IgD-negative memory B cell (primary cell): ENCODE measurements around the gene PHF21A. TPM values are rescaled to one million over a fixed set of nuclear protein-coding genes. Genes with fewer than 3 reads are reported as not detected.

ENCODE experiments used
- H3K27ac Mint-ChIP-seq, 3 donors: one replicate each; pipeline ENCODE4 v1.8.0; 2020 to 2022; ENCODE audit warnings: mild to moderate bottlenecking in 3 of 3, mixed read lengths in 3 of 3, moderate library complexity in 1 of 3
- H3K27me3 Mint-ChIP-seq: one replicate; pipeline ENCODE4 v1.8.0; 2021; ENCODE audit warnings: mixed read lengths
- H3K36me3 Mint-ChIP-seq: one replicate; pipeline ENCODE4 v1.8.0; 2020; ENCODE audit warnings: mild to moderate bottlenecking, mixed read lengths
- H3K4me1 Mint-ChIP-seq, 3 donors: one replicate each; pipeline ENCODE4 v1.8.0; 2020 to 2022; ENCODE audit warnings: mixed read lengths in 3 of 3, mild to moderate bottlenecking in 1 of 3
- H3K4me3 Mint-ChIP-seq, 4 donors: one replicate each; pipeline ENCODE4 v1.8.0; 2020 to 2022; ENCODE audit warnings: mild to moderate bottlenecking in 4 of 4, mixed read lengths in 4 of 4, moderate library complexity in 3 of 4
- H3K9me3 Mint-ChIP-seq, 3 donors: one replicate each; pipeline ENCODE4 v1.8.0; 2020 to 2021; ENCODE audit warnings: mixed read lengths in 3 of 3, mild to moderate bottlenecking in 1 of 3
- polyA plus RNA-seq: library from polyadenylated mRNA; unstranded; fragments of 300-500 nt; fragmentation: Illumina TruSeq; gene quantifications from one replicate; pipeline ENCODE4 v1.2.3, GENCODE V29; 2021

The PHF21A gene
- polyA plus RNA-seq, 1 donor from 2014 or later, result 17.2 TPM

DNA sequence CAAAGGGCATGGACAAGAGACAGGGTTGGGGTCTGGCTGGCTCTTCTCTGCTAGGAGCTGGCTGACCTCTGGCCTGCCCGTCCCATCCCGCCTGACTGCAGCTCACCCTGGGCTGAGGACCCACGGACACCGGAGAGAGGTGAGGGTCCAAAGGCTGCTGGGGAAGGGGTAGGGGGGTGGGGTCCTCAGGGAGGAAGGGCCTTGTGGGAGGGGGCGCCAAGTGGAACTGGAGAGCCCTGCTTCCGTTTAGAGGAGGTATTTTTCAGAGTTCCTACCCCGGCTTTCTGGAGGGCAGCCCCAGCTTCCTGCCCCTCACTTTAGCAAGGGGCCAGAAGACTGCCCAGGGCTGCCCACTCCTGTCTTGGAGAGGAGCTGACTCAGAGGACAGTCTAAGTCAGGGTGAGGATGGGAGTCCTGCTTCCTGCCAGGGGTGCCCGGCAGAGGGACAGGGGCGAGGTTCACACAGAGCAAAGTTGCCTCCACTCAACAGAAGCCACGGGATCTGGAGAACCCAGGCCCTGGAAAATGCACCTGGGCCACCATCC is 191.7 kb downstream of the PHF21A start:
- peak overlapping the region; percentile 85 to 92 (median 88) for H3K4me3 Mint-ChIP-seq
- peaks cover 6% of the 10 kb centered on the region for H3K36me3 Mint-ChIP-seq
- peak overlapping the region; percentile 95 to 96 (median 96) for H3K27ac Mint-ChIP-seq
- H3K4me1 Mint-ChIP-seq, result peaks cover 36 to 72% (median 48%) of the 10 kb centered on the region in 3 donors
- H3K27me3 Mint-ChIP-seq, result peaks cover 3% of the 10 kb centered on the region
- H3K9me3 Mint-ChIP-seq, result no peaks in the 10 kb centered on the region

GRCh38 chr11:45928535-45929215 is 192.6 kb downstream of the PHF21A start:
- peaks cover 36 to 70% (median 49%) of the 10 kb centered on the region in 3 donors for H3K4me1 Mint-ChIP-seq

GRCh38 chr11:45927684-45928413 is 193.4 kb downstream of the PHF21A start:
- peak overlapping the region in 3 of 4 donors; percentile 4 to 49 (median 26) for H3K4me3 Mint-ChIP-seq
- no peaks in the 10 kb centered on the region for H3K9me3 Mint-ChIP-seq
- H3K36me3 Mint-ChIP-seq, result peaks cover 6% of the 10 kb centered on the region
- H3K4me1 Mint-ChIP-seq, result peaks cover 29 to 66% (median 43%) of the 10 kb centered on the region in 3 donors
- peak overlapping the region; percentile 69 to 78 (median 74) for H3K27ac Mint-ChIP-seq
- H3K27me3 Mint-ChIP-seq, result peaks cover 3% of the 10 kb centered on the region

More at GRCh38 chr11:45928535-45929215, 192.6 kb downstream of the PHF21A start:
- peaks cover 6% of the 10 kb centered on the region for H3K36me3 Mint-ChIP-seq
- peak overlapping the region in 3 of 4 donors; percentile 10 to 75 (median 36) for H3K4me3 Mint-ChIP-seq
- H3K9me3 Mint-ChIP-seq, result no peaks in the 10 kb centered on the region
- H3K27ac Mint-ChIP-seq, result peak overlapping the region; percentile 57 to 95 (median 84)
- H3K27me3 Mint-ChIP-seq, result peaks cover 3% of the 10 kb centered on the region

DNA sequence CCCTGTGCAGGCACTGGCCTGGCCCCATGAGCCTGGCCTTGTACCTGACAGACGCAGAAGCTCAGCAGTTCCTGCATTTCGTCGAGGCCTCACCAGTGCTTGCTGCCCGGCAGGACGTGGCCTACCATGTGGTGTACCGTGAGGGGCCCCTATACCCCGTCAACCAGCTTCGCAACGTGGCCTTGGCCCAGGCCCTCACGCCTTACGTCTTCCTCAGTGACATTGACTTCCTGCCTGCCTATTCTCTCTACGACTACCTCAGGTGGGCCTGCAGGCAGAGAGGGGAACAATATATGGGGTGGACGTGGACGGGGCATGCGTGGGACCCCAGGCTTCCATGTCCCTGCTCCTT is 193.9 kb downstream of the PHF21A start:
- H3K36me3 Mint-ChIP-seq, result peaks cover 6% of the 10 kb centered on the region
- H3K4me1 Mint-ChIP-seq, result peaks cover 24 to 60% (median 38%) of the 10 kb centered on the region in 3 donors
- peak overlapping the region in 2 of 3 donors; percentile 69 to 74 for H3K27ac Mint-ChIP-seq
- no peaks in the 10 kb centered on the region for H3K9me3 Mint-ChIP-seq
- H3K27me3 Mint-ChIP-seq, result peaks cover 3% of the 10 kb centered on the region
- H3K4me3 Mint-ChIP-seq, result peak overlapping the region in 1 of 4 donors; percentile 26

DNA sequence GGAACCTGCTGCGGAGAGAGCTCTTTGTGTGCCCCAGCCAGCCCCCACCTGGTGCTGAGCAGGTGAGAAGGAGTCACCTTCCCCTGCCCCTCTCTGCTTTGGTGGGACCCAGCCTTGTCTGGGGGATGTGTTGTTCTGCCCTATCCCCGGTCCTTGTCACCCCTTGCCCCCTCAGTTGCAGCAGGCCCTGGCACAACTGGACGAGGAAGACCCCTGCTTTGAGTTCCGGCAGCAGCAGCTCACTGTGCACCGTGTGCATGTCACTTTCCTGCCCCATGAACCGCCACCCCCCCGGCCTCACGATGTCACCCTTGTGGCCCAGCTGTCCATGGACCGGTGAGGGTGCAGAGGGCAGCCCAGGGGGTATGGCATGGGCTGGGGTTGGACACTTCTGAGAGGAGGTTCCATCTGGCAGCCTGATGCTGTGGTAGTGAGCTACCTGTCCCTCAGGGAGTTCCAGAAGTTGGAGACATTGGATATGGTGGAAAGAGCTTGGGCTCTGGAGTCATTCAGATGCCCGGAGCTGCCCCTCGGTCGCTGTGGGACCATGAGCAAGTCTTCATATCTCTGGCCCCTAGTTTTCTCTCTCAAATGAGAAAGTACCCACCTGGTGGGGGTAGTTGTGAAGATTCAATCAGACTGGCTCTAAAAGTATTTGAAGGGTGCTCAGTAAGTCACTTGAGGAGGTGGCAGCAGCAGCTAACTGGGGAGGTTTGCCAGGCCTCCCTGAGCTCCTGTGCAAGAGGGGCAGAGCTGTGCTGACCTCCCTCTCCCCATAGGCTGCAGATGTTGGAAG is 194.5 kb downstream of the PHF21A start:
- H3K9me3 Mint-ChIP-seq, result no peaks in the 10 kb centered on the region
- H3K4me3 Mint-ChIP-seq, result peak overlapping the region in 2 of 4 donors; percentile 26 to 43
- H3K27ac Mint-ChIP-seq, result peak overlapping the region; percentile 39 to 80 (median 69)
- H3K36me3 Mint-ChIP-seq, result peaks cover 5% of the 10 kb centered on the region
- H3K4me1 Mint-ChIP-seq, result peaks cover 24 to 55% (median 34%) of the 10 kb centered on the region in 3 donors
- peaks cover 3% of the 10 kb centered on the region for H3K27me3 Mint-ChIP-seq

GRCh38 chr11:45926001-45926401 is 195.3 kb downstream of the PHF21A start:
- Mint-ChIP-seq H3K27me3 (peaks cover 3% of the 10 kb centered on the region), H3K4me1 (peaks cover 21 to 51% (median 32%) of the 10 kb centered on the region in 3 donors), H3K9me3 (no peaks in the 10 kb centered on the region), H3K27ac (peak overlapping the region; percentile 62 to 80 (median 63)), H3K4me3 (peak overlapping the region in 2 of 4 donors; percentile 30 to 96), H3K36me3 (peaks cover 2% of the 10 kb centered on the region)

GRCh38 chr11:45925550-45925949 is 195.7 kb downstream of the PHF21A start:
- peaks cover 23 to 51% (median 31%) of the 10 kb centered on the region in 3 donors for H3K4me1 Mint-ChIP-seq
- H3K27me3 Mint-ChIP-seq, result peaks cover 3% of the 10 kb centered on the region
- H3K9me3 Mint-ChIP-seq, result no peaks in the 10 kb centered on the region
- peak overlapping the region; percentile 46 to 89 (median 62) for H3K27ac Mint-ChIP-seq
- H3K36me3 Mint-ChIP-seq, result peaks cover 2% of the 10 kb centered on the region
- H3K4me3 Mint-ChIP-seq, result peak overlapping the region in 2 of 4 donors; percentile 30 to 96

DNA sequence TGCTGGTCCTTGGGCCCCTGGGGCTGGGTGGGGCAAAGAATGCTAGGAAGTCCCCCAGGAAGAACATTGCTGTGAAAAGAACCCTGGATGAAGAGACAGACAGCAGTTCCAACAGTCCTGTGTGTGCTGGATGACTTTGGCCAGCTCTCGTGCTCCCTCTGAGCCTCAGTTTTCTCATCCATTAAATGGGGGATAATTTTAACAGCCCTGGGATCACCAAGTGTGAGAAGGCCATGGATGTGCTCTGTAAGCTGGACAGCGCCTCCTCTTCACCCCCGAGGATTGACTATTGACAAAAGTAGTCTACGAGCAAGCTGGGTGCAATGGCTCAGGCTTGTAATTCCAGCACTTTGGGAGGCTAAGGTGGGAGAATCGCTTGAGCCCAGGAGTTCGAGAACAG is 196.3 kb downstream of the PHF21A start:
- H3K4me3 Mint-ChIP-seq, result peak overlapping the region in 2 of 4 donors; percentile 96
- no peaks in the 10 kb centered on the region for H3K27me3 Mint-ChIP-seq
- H3K36me3 Mint-ChIP-seq, result no peaks in the 10 kb centered on the region
- peaks cover 23 to 50% (median 31%) of the 10 kb centered on the region in 3 donors for H3K4me1 Mint-ChIP-seq
- no peaks in the 10 kb centered on the region for H3K9me3 Mint-ChIP-seq
- peak overlapping the region; percentile 59 to 89 (median 62) for H3K27ac Mint-ChIP-seq

DNA sequence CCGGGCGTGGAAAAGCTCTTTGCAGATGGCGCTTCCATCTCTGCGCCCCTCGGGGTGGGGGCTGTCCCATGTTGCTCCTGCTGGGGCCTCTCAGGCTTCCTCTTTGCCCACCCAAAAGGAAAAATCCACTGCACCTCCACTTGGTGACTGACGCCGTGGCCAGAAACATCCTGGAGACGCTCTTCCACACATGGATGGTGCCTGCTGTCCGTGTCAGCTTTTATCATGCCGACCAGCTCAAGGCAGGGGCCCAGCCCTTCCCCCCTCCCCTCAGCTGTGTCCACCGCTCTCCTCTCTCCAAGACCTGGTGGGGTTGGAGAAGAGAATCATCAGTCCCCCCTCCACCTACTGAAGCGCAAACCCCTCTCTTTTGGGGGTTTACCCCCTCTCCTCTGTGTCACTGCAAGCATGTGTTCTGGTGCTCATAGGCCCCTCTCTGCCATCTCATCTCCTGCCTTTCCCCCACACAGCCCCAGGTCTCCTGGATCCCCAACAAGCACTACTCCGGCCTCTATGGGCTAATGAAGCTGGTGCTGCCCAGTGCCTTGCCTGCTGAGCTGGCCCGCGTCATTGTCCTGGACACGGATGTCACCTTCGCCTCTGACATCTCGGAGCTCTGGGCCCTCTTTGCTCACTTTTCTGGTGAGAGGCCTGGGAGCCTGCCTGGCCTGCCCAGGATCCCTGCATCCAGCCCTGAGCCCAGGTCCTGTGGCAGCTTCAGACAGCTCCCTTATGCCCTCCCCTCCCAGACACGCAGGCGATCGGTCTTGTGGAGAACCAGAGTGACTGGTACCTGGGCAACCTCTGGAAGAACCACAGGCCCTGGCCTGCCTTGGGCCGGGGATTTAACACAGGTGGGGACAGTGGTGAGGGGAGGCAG is 197.0 kb downstream of the PHF21A start:
- Mint-ChIP-seq H3K27ac (peak overlapping the region; percentile 62 to 95 (median 93)), H3K4me1 (peaks cover 25 to 54% (median 38%) of the 10 kb centered on the region in 3 donors), H3K4me3 (peak overlapping the region; percentile 93 to 98 (median 96)), H3K27me3 (no peaks in the 10 kb centered on the region), H3K9me3 (no peaks in the 10 kb centered on the region), H3K36me3 (no peaks in the 10 kb centered on the region)

GRCh38 chr11:45922425-45923082 is 198.7 kb downstream of the PHF21A start, which contains the start of gene LARGE2:
Gene LARGE2 (plus strand): TSS chr11:45922656. CDS start chr11:45922883, 227 bp downstream.
- Mint-ChIP-seq H3K4me3 (peak within 1 kb of the TSS; percentile 93 to 98 (median 96)), H3K27ac (peak within 1 kb of the TSS; percentile 88 to 97 (median 93)), H3K4me1 (peaks cover 33 to 50% (median 34%) of the 10 kb centered on the region in 3 donors)

GRCh38 chr11:45921561-45922424 is 199.5 kb downstream of the PHF21A start:
- H3K27ac Mint-ChIP-seq, result peak overlapping the region; percentile 67 to 91 (median 88)
- H3K9me3 Mint-ChIP-seq, result no peaks in the 10 kb centered on the region
- H3K36me3 Mint-ChIP-seq, result no peaks in the 10 kb centered on the region
- peaks cover 28 to 48% (median 32%) of the 10 kb centered on the region in 3 donors for H3K4me1 Mint-ChIP-seq
- H3K4me3 Mint-ChIP-seq, result peak overlapping the region; percentile 77 to 93 (median 86)
- H3K27me3 Mint-ChIP-seq, result no peaks in the 10 kb centered on the region

More at GRCh38 chr11:45922425-45923082, 198.7 kb downstream of the PHF21A start, which contains the start of gene LARGE2:
- H3K27me3 Mint-ChIP-seq, result no peaks in the 10 kb centered on the region
- H3K9me3 Mint-ChIP-seq, result no peaks in the 10 kb centered on the region
- H3K36me3 Mint-ChIP-seq, result no peaks in the 10 kb centered on the region
